SU-DHL-6 (cell line): ENCODE results near the gene UBXN10.

ENCODE experiments used
- H2AFZ ChIP-seq: fragments of 200-600 bp; sonication (generic); 2 replicates; pipeline ENCODE4 v1.6.1; 2014; ENCODE audit warnings: low read depth, mild to moderate bottlenecking, moderate library complexity, mixed read lengths, antibody characterized with exemption, low read length; ENCODE audit not compliant: severe bottlenecking
- H3F3A ChIP-seq: fragments of 200-600 bp; shearing (Covaris generic); 2 replicates; pipeline ENCODE4 v1.6.0; 2016; ENCODE audit warnings: antibody characterized with exemption, mild to moderate bottlenecking; ENCODE audit not compliant: insufficient read depth
- H3K27ac ChIP-seq: fragments of 200-600 bp; sonication (generic); 2 replicates; pipeline ENCODE4 v1.5.1; 2016; ENCODE audit warnings: low read depth, mild to moderate bottlenecking, low read length, moderate library complexity, mixed read lengths
- H3K27me3 ChIP-seq: fragments of 200-600 bp; sonication (generic), shearing (Covaris generic); 2 replicates; pipeline ENCODE4 v1.6.0; 2014; ENCODE audit warnings: mild to moderate bottlenecking, low read length
- H3K36me3 ChIP-seq: fragments of 200-600 bp; sonication (generic); 2 replicates; pipeline ENCODE4 v1.6.1; 2014; ENCODE audit warnings: mild to moderate bottlenecking, low read length, mixed read lengths
- H3K4me2 ChIP-seq: fragments of 300-600, 200-600 bp; shearing (Covaris generic), sonication (generic); 2 replicates; pipeline ENCODE4 v1.6.0; 2014; ENCODE audit warnings: low read length, low read depth, mild to moderate bottlenecking; ENCODE audit not compliant: poor library complexity, severe bottlenecking
- H3K4me3 ChIP-seq: fragments of 200-600 bp; sonication (generic); 2 replicates; pipeline ENCODE4 v1.5.1; 2014; ENCODE audit warnings: antibody characterized with exemption, low read length, mild to moderate bottlenecking, mixed read lengths; ENCODE audit not compliant: insufficient read depth, poor library complexity, severe bottlenecking
- H3K79me2 ChIP-seq: fragments of 200-600 bp; sonication (generic); 2 replicates; pipeline ENCODE4 v1.6.1; 2014; ENCODE audit warnings: mild to moderate bottlenecking, low read length, moderate library complexity; ENCODE audit not compliant: insufficient read depth
- H3K9ac ChIP-seq: fragments of 200-600 bp; sonication (generic); 2 replicates; pipeline ENCODE4 v1.7.0; 2014; ENCODE audit warnings: mild to moderate bottlenecking, low read length
- H3K9me2 ChIP-seq: fragments of 200-600 bp; sonication (generic); replicated peaks from 2 replicates; pipeline ENCODE4 v1.6.1; 2014; ENCODE audit warnings: low read length; ENCODE audit not compliant: insufficient read depth
- H3K9me3 ChIP-seq: fragments of 200-600 bp; sonication (generic); 2 replicates; pipeline ENCODE4 v1.6.1; 2014; ENCODE audit warnings: low read length, mixed read lengths; ENCODE audit not compliant: insufficient read depth
- H4K20me1 ChIP-seq: fragments of 200-600 bp; sonication (generic); 2 replicates; pipeline ENCODE4 v1.6.1; 2014; ENCODE audit warnings: low read depth, mild to moderate bottlenecking, antibody characterized with exemption, low read length, moderate library complexity, mixed read lengths
- CTCF ChIP-seq: fragments of 200-600 bp; sonication (generic); IDR thresholded peaks from one replicate; pipeline ENCODE4 v1.5.1; 2017; ENCODE audit warnings: antibody characterized with exemption, mild to moderate bottlenecking, low read length, moderate library complexity; ENCODE audit not compliant: insufficient read depth, poor library complexity, severe bottlenecking
- EZH2phosphoT487 ChIP-seq: fragments of 200-600 bp; sonication (generic), shearing (Covaris generic); conservative IDR thresholded peaks from 2 replicates; pipeline ENCODE4 v1.6.1; 2018; ENCODE audit warnings: mild to moderate bottlenecking, antibody characterized with exemption, low read length, moderate library complexity, mixed read lengths

The UBXN10 gene

GRCh38 chr1:20142001-20142710, 43.7 kb upstream of the UBXN10 start:
- no peak overlapping the region for H3K4me3 ChIP-seq
- H2AFZ ChIP-seq = no peak overlapping the region
- no peaks in the 10 kb centered on the region for H3K36me3 ChIP-seq
- H3K4me2 ChIP-seq = no peak overlapping the region
- no peaks in the 10 kb centered on the region for H3K9me2 ChIP-seq
- H3K27ac ChIP-seq = no peak overlapping the region
- no peaks in the 10 kb centered on the region for H3K79me2 ChIP-seq
- no peaks in the 10 kb centered on the region for H4K20me1 ChIP-seq
- no peak overlapping the region for H3K9ac ChIP-seq
- H3K27me3 ChIP-seq = no peaks in the 10 kb centered on the region
- TF ChIP-seq CTCF (no peak), EZH2phosphoT487 (no peak)
- H3K9me3 ChIP-seq = no peaks in the 10 kb centered on the region
- no peaks in the 10 kb centered on the region for H3F3A ChIP-seq

GRCh38 chr1:20143318-20143717, 42.6 kb upstream of the UBXN10 start:
- Histone ChIP-seq H3K27ac (no peak overlapping the region), H4K20me1 (no peaks in the 10 kb centered on the region), H3K9me2 (no peaks in the 10 kb centered on the region), H3K4me2 (no peak overlapping the region), H3K36me3 (no peaks in the 10 kb centered on the region), H3K4me3 (no peak overlapping the region), H3K79me2 (no peaks in the 10 kb centered on the region), H2AFZ (no peak overlapping the region), H3F3A (no peaks in the 10 kb centered on the region), H3K9me3 (no peaks in the 10 kb centered on the region), H3K27me3 (no peaks in the 10 kb centered on the region), H3K9ac (no peak overlapping the region)
- TF ChIP-seq CTCF = no peak
- TF ChIP-seq EZH2phosphoT487 = no peak

- Histone ChIP-seq H3F3A (no peaks in the 10 kb centered on the region), H3K9me3 (no peaks in the 10 kb centered on the region), H3K4me2 (no peak overlapping the region), H3K27ac (no peak overlapping the region), H3K9me2 (no peaks in the 10 kb centered on the region), H3K4me3 (no peak overlapping the region), H3K36me3 (no peaks in the 10 kb centered on the region), H3K79me2 (no peaks in the 10 kb centered on the region), H3K27me3 (no peaks in the 10 kb centered on the region), H3K9ac (no peak overlapping the region), H2AFZ (no peak overlapping the region), H4K20me1 (no peaks in the 10 kb centered on the region)
- TF ChIP-seq CTCF (no peak), EZH2phosphoT487 (no peak)
Observed at GRCh38 chr1:20143734-20144565, 41.9 kb upstream of the UBXN10 start.
